ENCODE results near the gene CFAP100. TPM values are rescaled to one million over a fixed set of nuclear protein-coding genes. Genes with fewer than 3 reads are reported as not detected.

The CFAP100 gene
- total RNA-seq, 1 experiment from 2014 or later, result not detected

DNA sequence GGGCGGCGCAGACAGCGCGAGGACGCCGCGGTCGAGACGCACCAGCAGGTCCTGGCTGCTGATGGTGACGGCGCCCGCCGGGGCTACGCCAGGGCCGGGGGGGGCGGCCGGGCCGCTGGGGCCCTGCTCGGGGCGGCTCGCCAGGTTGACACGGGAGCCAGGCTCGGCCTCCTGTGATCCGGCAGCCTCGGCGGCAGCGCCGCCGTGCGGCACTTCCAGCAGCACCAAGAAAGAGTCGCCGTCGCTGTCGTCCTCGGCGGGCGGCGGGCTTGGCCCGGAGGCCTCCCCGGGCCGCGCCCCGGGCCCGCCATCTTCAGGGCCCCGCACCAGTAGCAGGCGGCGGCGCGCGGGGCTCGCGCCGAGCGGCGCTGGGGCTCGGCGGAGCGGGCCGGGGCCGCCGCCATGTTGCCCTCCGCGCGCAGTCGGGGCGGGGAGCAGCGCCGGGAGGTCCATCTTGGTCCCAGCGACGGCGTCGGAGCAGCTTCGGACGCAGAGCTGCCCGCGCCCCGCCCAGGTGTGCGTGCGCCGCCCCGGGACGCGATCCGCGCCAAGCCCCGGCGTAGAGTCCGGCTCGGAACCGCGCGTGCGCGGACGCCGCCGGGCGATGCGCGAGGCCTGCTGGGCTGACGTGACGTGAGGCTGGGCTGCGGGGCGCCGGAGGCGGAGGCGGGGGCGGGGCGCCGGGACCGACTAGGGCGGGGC, 80.9 kb downstream of the CFAP100 start, which contains the start of gene ZXDC:
Gene ZXDC, minus strand, starts transcription at position 479 of the 702 bp plus-strand sequence. Its CDS starts 26 bp downstream, at position 453.
- POLR2A ChIA-PET (ENCODE audit: unreplicated experiment), result interaction anchor here (0.7 kb wide), 1 partner anchor 243 kb away, joined by 3 read pairs; no protein-coding TSS in a partner anchor
- TF ChIP-seq EZH2phosphoT487 (IDR thresholded peaks at IDR 0.05; ENCODE audit: borderline replicate concordance, low read length) (no peak), EZH2 (IDR thresholded peaks at IDR 0.05; ENCODE audit: low read length, unreplicated experiment) (no peak)

DNA sequence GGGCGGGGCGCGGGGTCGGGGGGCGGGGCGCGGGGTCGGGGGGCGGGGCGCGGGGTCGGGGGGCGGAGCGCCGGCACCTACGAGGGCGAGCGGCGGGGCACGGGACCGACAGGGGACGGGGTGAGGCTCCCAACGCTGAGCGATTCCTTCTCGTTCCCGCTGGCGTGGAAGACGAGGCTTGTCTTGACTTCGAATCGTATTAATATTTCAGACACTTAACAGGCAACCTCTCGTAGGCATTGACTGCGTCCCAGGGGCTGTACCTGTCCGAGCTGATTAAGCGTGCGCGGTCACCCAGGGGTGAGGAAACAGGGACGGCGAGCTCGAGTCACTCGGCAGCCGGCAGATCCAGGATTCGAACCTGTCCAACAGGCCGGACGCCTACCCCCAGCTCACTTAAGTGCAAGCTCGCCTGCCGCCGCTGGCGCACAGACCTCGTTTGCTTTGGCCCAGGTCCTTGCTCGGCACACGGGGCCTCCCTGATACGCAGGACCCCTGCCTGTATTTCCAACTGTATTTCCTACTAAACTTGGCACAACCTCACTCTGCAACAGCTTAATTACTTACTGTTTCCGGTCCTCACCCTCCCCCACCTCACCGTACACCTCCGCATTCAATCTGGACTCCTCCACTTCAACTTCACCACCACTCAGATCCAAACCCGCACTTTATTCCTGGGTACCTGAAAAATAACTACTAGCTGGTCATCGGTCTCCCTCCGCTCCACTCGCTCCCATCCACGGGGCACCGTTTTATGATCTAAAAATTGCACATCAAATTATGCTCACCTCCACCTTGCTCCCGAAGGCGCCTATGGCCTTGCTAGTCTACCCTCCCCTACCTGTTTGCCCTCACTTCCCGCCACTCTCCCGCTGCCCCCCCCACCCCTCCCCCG, 81.7 kb downstream of the CFAP100 start:
- TSS peak; percentile 98 for BruUV-seq (replicated peaks)

More for the DNA sequence above, 80.9 kb downstream of the CFAP100 start, which contains the start of gene ZXDC:
- H3K9ac ChIP-seq (ENCODE audit: low read length), result peak within 1 kb of the TSS; percentile 58
- CTCF ChIA-PET, result no interaction called here
- peaks cover 23% of the 10 kb centered on the region for H4K20me1 ChIP-seq (ENCODE audit: low read length)
- no peaks in the 10 kb centered on the region for H3K9me3 ChIP-seq (ENCODE audit: low read length)
- no TSS peak for BruUV-seq (replicated peaks)
- H3K9me2 ChIP-seq (replicated peaks; ENCODE audit: low read length), result no peaks in the 10 kb centered on the region
- H3K4me3 ChIP-seq (ENCODE audit: low read length), result peak within 1 kb of the TSS; percentile 77
- no peaks in the 10 kb centered on the region for H3K27me3 ChIP-seq (ENCODE audit: low read length)
- DNase-seq (peak; percentile 91), ATAC-seq (peak; percentile 87)
- peak within 1 kb of the TSS; percentile 95 for H2AFZ ChIP-seq (ENCODE audit: low read length)
- H3K79me2 ChIP-seq (ENCODE audit: low read length), result peaks cover 45% of the 10 kb centered on the region
- intact Hi-C loops (cut with micrococcal nuclease), result loop anchor here (5.0 kb wide), 1 partner anchor 558 kb away; no protein-coding TSS in a partner anchor
- H3K4me2 ChIP-seq (ENCODE audit: low read length), result peak within 1 kb of the TSS; percentile 88
- H3K36me3 ChIP-seq (ENCODE audit: low read depth, low read length), result peaks cover 4% of the 10 kb centered on the region; the same call in 1 of the 2 replicates
- H3F3A ChIP-seq (ENCODE audit: low read length, unreplicated experiment), result no peaks in the 10 kb centered on the region
- H3K4me1 ChIP-seq (ENCODE audit: insufficient read depth, low read length), result peaks cover 20% of the 10 kb centered on the region
- no peak within 1 kb of the TSS for H3K27ac ChIP-seq (ENCODE audit: low read length)

More for the DNA sequence above, 81.7 kb downstream of the CFAP100 start:
- H3K27me3 ChIP-seq (ENCODE audit: low read length), result no peaks in the 10 kb centered on the region
- peaks cover 23% of the 10 kb centered on the region for H4K20me1 ChIP-seq (ENCODE audit: low read length)
- TF ChIP-seq EZH2 (IDR thresholded peaks at IDR 0.05; ENCODE audit: low read length, unreplicated experiment) (no peak), EZH2phosphoT487 (IDR thresholded peaks at IDR 0.05; ENCODE audit: borderline replicate concordance, low read length) (no peak), CTCF (conservative IDR thresholded peaks at IDR 0.05; ENCODE audit: low read depth, low read length) (no peak)
- H3K36me3 ChIP-seq (ENCODE audit: low read depth, low read length), result no peaks in the 10 kb centered on the region; the same call in 1 of the 2 replicates
- ChIA-PET CTCF (no interaction called here), POLR2A (ENCODE audit: unreplicated experiment) (no interaction called here)
- peak; percentile 16 for ATAC-seq
- H3K79me2 ChIP-seq (ENCODE audit: low read length), result peaks cover 37% of the 10 kb centered on the region
- peak overlapping the region; percentile 73 for H3K4me3 ChIP-seq (ENCODE audit: low read length)
- peaks cover 20% of the 10 kb centered on the region for H3K4me1 ChIP-seq (ENCODE audit: insufficient read depth, low read length)
- H3F3A ChIP-seq (ENCODE audit: low read length, unreplicated experiment), result no peaks in the 10 kb centered on the region
- no peak overlapping the region for H3K27ac ChIP-seq (ENCODE audit: low read length)
- H3K4me2 ChIP-seq (ENCODE audit: low read length), result peak overlapping the region; percentile 88
- peak overlapping the region; percentile 95 for H2AFZ ChIP-seq (ENCODE audit: low read length)
- no peaks in the 10 kb centered on the region for H3K9me3 ChIP-seq (ENCODE audit: low read length)
- H3K9me2 ChIP-seq (replicated peaks; ENCODE audit: low read length), result no peaks in the 10 kb centered on the region
- DNase-seq, result peak; percentile 26
- intact Hi-C loops (cut with micrococcal nuclease), result loop anchor here (5.0 kb wide), 1 partner anchor 559 kb away; no protein-coding TSS in a partner anchor
- peak overlapping the region; percentile 58 for H3K9ac ChIP-seq (ENCODE audit: low read length)

Data from PC-3 (cell line).